ENCODE results near the gene DOCK10. TPM values are rescaled to one million over a fixed set of nuclear protein-coding genes. Genes with fewer than 3 reads are reported as not detected.

The DOCK10 gene
- total RNA-seq, 1 experiment from 2014 or later, result 2.9 TPM

DNA sequence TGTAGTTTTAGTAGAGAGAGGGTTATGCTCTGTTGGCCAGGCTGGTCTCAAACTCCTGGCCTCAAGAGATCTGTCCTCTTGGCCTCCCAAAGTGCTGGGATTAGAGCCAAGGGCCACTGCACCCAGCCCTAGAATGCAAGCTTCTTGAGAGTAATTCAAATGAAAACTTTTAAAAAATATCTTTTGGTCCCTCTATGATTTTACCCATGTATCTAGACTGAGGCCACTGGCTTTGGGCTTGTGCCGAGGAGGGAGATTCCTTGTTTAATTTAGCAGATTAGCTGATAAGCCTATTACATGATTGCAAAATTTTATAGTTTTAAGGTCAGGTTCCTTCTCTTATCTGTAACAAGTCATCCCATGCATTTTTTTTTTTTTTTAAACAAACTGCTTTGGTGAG is 266.6 kb downstream of the DOCK10 start (continued):
- TF ChIP-seq, protein P1, sequence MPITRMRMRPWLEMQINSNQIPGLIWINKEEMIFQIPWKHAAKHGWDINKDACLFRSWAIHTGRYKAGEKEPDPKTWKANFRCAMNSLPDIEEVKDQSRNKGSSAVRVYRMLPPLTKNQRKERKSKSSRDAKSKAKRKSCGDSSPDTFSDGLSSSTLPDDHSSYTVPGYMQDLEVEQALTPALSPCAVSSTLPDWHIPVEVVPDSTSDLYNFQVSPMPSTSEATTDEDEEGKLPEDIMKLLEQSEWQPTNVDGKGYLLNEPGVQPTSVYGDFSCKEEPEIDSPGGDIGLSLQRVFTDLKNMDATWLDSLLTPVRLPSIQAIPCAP (CRISPR knock-in tag; IDR thresholded peaks at IDR 0.05), result no peak
- TF ChIP-seq TEAD1 (CRISPR knock-in tag; IDR thresholded peaks at IDR 0.05), result no peak
- TF ChIP-seq ZNF423 (CRISPR knock-in tag; IDR thresholded peaks at IDR 0.05), result no peak
- TF ChIP-seq, protein P2, sequence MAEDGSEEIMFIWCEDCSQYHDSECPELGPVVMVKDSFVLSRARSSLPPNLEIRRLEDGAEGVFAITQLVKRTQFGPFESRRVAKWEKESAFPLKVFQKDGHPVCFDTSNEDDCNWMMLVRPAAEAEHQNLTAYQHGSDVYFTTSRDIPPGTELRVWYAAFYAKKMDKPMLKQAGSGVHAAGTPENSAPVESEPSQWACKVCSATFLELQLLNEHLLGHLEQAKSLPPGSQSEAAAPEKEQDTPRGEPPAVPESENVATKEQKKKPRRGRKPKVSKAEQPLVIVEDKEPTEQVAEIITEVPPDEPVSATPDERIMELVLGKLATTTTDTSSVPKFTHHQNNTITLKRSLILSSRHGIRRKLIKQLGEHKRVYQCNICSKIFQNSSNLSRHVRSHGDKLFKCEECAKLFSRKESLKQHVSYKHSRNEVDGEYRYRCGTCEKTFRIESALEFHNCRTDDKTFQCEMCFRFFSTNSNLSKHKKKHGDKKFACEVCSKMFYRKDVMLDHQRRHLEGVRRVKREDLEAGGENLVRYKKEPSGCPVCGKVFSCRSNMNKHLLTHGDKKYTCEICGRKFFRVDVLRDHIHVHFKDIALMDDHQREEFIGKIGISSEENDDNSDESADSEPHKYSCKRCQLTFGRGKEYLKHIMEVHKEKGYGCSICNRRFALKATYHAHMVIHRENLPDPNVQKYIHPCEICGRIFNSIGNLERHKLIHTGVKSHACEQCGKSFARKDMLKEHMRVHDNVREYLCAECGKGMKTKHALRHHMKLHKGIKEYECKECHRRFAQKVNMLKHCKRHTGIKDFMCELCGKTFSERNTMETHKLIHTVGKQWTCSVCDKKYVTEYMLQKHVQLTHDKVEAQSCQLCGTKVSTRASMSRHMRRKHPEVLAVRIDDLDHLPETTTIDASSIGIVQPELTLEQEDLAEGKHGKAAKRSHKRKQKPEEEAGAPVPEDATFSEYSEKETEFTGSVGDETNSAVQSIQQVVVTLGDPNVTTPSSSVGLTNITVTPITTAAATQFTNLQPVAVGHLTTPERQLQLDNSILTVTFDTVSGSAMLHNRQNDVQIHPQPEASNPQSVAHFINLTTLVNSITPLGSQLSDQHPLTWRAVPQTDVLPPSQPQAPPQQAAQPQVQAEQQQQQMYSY (CRISPR knock-in tag; IDR thresholded peaks at IDR 0.05), result no peak

DNA sequence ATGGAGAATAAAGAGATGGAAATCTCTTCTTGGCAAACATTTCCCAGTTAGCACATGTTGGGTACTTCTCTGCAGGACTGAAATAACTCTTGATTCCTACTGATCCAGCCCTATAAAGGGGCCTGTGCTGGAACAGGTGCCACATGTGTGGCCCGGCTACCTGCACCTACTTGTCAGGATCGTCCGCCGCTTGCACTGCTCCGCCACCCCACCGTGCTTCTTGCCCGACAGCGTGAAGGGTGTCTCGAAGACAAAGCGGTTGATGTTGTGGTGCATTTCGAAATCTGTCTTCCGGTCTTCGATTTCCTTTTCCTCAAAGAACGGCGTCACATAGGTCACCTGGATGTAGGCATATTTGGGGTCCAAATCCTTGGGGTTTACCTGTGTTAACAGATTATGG is 267.5 kb downstream of the DOCK10 start:
- Mint-ChIP-seq H3K4me3 (no peak overlapping the region), H3K9me3 (0 out of 2 replicates have a peak, but pooled peaks cover 4% of the 10 kb centered on the region), H3K4me1 (peaks cover 9% of the 10 kb centered on the region), H3K27me3 (ENCODE audit: low read depth) (no peaks in the 10 kb centered on the region), H3K27ac (no peak overlapping the region), H3K36me3 (no peaks in the 10 kb centered on the region)
- TF ChIP-seq, protein P3, sequence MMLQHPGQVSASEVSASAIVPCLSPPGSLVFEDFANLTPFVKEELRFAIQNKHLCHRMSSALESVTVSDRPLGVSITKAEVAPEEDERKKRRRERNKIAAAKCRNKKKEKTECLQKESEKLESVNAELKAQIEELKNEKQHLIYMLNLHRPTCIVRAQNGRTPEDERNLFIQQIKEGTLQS (CRISPR knock-in tag; conservative IDR thresholded peaks at IDR 0.05), result no peak
- TF ChIP-seq, protein P4, sequence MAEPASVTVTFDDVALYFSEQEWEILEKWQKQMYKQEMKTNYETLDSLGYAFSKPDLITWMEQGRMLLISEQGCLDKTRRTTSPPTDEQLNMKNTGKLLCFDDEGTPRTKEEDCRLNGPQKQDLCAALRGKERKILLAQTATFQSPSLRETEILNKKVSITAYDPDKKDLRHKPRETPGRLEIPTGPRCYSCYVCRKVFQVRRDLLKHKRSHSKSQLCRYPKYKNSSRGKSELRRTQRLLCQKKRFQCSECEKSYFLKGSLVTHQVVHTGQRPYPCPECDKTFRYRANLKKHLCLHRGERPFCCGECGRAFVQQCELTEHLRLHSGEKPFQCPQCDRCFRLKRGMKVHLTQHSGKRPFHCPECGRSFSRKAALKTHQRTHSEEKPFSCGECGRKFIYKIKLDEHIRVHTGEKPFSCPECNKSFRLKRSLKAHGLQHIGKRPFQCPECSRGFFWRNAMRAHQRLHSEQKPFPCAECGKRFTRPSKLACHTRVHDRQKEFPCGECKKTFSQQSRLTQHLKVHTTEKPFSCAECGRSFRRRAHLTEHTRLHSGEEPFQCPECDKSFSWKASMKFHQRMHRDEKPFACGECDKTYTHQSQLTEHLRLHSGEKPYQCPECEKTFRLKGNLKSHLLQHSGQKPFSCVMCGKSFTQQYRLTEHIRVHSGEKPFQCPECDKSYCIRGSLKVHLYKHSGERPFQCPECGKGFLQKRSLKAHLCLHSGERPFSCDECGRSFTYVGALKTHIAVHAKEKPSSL (CRISPR knock-in tag; conservative IDR thresholded peaks at IDR 0.05), result no peak
- TF ChIP-seq, protein P5, sequence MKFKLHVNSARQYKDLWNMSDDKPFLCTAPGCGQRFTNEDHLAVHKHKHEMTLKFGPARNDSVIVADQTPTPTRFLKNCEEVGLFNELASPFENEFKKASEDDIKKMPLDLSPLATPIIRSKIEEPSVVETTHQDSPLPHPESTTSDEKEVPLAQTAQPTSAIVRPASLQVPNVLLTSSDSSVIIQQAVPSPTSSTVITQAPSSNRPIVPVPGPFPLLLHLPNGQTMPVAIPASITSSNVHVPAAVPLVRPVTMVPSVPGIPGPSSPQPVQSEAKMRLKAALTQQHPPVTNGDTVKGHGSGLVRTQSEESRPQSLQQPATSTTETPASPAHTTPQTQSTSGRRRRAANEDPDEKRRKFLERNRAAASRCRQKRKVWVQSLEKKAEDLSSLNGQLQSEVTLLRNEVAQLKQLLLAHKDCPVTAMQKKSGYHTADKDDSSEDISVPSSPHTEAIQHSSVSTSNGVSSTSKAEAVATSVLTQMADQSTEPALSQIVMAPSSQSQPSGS (CRISPR knock-in tag; IDR thresholded peaks at IDR 0.05; ENCODE audit: borderline replicate concordance, low read depth), result no peak
- TF ChIP-seq FOXP1 (CRISPR knock-in tag; IDR thresholded peaks at IDR 0.05; ENCODE audit: borderline replicate concordance) (no peak), ZNF423 (CRISPR knock-in tag; IDR thresholded peaks at IDR 0.05) (no peak), GTF2I (CRISPR knock-in tag; conservative IDR thresholded peaks at IDR 0.05) (no peak), FOXK1 (CRISPR knock-in tag; IDR thresholded peaks at IDR 0.05) (no peak), RORB (CRISPR knock-in tag; IDR thresholded peaks at IDR 0.05) (no peak)
- TF ChIP-seq, protein P6, sequence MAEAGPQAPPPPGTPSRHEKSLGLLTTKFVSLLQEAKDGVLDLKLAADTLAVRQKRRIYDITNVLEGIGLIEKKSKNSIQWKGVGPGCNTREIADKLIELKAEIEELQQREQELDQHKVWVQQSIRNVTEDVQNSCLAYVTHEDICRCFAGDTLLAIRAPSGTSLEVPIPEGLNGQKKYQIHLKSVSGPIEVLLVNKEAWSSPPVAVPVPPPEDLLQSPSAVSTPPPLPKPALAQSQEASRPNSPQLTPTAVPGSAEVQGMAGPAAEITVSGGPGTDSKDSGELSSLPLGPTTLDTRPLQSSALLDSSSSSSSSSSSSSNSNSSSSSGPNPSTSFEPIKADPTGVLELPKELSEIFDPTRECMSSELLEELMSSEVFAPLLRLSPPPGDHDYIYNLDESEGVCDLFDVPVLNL (CRISPR knock-in tag; IDR thresholded peaks at IDR 0.05; ENCODE audit: borderline replicate concordance, low read depth), result no peak
- ATAC-seq, result no peak
- DNase-seq (ENCODE audit: low spot score), result no peak
- ChIA-PET CTCF (no interaction called here), POLR2A (no interaction called here)

DNA sequence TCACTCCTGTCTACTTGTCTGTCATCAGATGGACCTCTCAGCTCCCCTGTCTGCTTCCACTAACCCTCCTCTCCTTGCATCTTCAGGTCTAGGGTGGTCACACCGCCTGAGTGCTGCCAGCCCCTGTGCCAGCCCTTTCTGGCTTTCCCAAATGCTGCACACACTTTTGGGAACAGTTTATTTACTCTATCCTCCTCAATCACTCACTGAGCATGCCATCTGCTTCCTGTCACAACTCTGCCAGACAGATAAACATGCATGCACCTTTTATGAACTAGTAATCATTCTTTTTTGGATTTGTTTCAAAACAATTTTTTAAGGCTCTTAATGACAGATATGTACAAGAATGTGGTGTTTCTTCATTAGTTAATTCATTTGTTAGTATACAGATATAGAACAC is 269.8 kb downstream of the DOCK10 start:
- ChIA-PET CTCF (no interaction called here), POLR2A (no interaction called here)
- Mint-ChIP-seq H3K27ac (no peak overlapping the region), H3K36me3 (no peaks in the 10 kb centered on the region), H3K27me3 (ENCODE audit: low read depth) (no peaks in the 10 kb centered on the region), H3K9me3 (0 out of 2 replicates have a peak, but pooled peaks cover 13% of the 10 kb centered on the region), H3K4me1 (peaks cover 1% of the 10 kb centered on the region), H3K4me3 (no peak overlapping the region)
- DNase-seq (ENCODE audit: low spot score) (no peak), ATAC-seq (no peak)
- TF ChIP-seq ZNF317 (CRISPR knock-in tag; IDR thresholded peaks at IDR 0.05; ENCODE audit: borderline replicate concordance, low read depth) (no peak), FOXK1 (CRISPR knock-in tag; IDR thresholded peaks at IDR 0.05) (no peak), GRHL2 (CRISPR knock-in tag; IDR thresholded peaks at IDR 0.05; ENCODE audit: insufficient replicate concordance, severe bottlenecking) (no peak), MXD4 (CRISPR knock-in tag; IDR thresholded peaks at IDR 0.05; ENCODE audit: borderline replicate concordance) (no peak), ZBTB21 (CRISPR knock-in tag; IDR thresholded peaks at IDR 0.05; ENCODE audit: borderline replicate concordance) (no peak), ZNF121 (CRISPR knock-in tag; IDR thresholded peaks at IDR 0.05) (no peak), FOXP1 (CRISPR knock-in tag; IDR thresholded peaks at IDR 0.05; ENCODE audit: borderline replicate concordance) (no peak)
- TF ChIP-seq, protein P2 (CRISPR knock-in tag; IDR thresholded peaks at IDR 0.05), result no peak
- TF ChIP-seq, protein P7, sequence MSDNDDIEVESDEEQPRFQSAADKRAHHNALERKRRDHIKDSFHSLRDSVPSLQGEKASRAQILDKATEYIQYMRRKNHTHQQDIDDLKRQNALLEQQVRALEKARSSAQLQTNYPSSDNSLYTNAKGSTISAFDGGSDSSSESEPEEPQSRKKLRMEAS (CRISPR knock-in tag; IDR thresholded peaks at IDR 0.05), result no peak
